Upper lobe of left lung (tissue), 6 donors: ENCODE results near the gene PDE7B. TPM values are rescaled to one million over a fixed set of nuclear protein-coding genes. Genes with fewer than 3 reads are reported as not detected.

Experiments used
- ATAC-seq, 2 donors: fragments of 200-7000 bp; cut with Tn5 transposase; one replicate each; pipeline ENCODE4 v1.9.1; 2022; ENCODE audit warnings: mild to moderate bottlenecking in 2 of 2, moderate library complexity in 2 of 2; ENCODE audit not compliant: low FRiP score in 2 of 2
- DNase-seq, 2 donors: peaks; one replicate each; pipeline ENCODE4 v3.0.0-alpha.2; 2019 to 2020
- H3K27ac ChIP-seq, 4 donors: fragments of 200-600 bp; sonication (generic); one replicate each; pipeline ENCODE4 v1.5.1; 2016 to 2019
- H3K27me3 ChIP-seq, 4 donors: fragments of 200-600 bp; sonication (generic); one replicate each; pipeline ENCODE4 v1.5.1; 2017 to 2019
- H3K36me3 ChIP-seq, 4 donors: fragments of 200-600 bp; sonication (generic); one replicate each; pipeline ENCODE4 v1.5.1; 2016 to 2019
- H3K4me1 ChIP-seq, 4 donors: fragments of 200-600 bp; sonication (generic); one replicate each; pipeline ENCODE4 v1.5.1; 2018 to 2019
- H3K4me3 ChIP-seq, 4 donors: fragments of 200-600 bp; sonication (generic); one replicate each; pipeline ENCODE4 v1.5.1; 2017 to 2019; ENCODE audit warnings: mild to moderate bottlenecking in 2 of 4, moderate library complexity in 1 of 4
- H3K9me3 ChIP-seq, 4 donors: fragments of 200-600 bp; sonication (generic); one replicate each; pipeline ENCODE4 v1.5.1; 2018 to 2019
- CTCF ChIP-seq, 6 experiments: fragments of 450-650 bp in 4 of 6; fragments of 200-600 bp in 2 of 6; sonication (generic) in 2 of 6; IDR thresholded peaks; one replicate each; pipeline ENCODE4 v1.5.1; 2016 to 2019; ENCODE audit warnings: antibody characterized with exemption in 6 of 6
- EP300 ChIP-seq, 4 donors: sonication (generic); formaldehyde crosslinking; IDR thresholded peaks; one replicate each; pipeline ENCODE4 v1.5.1; 2017; ENCODE audit warnings: antibody characterized with exemption in 4 of 4, control low read depth in 2 of 4
- POLR2A ChIP-seq, 4 donors: fragments of 450-650 bp; IDR thresholded peaks; one replicate each; pipeline ENCODE4 v1.5.1; 2016 to 2017; ENCODE audit warnings: antibody characterized with exemption in 4 of 4, mild to moderate bottlenecking in 2 of 4
- POLR2AphosphoS5 ChIP-seq, 2 donors: sonication (generic); formaldehyde crosslinking; IDR thresholded peaks; one replicate each; pipeline ENCODE4 v1.5.1; 2017; ENCODE audit warnings: antibody characterized with exemption in 2 of 2
- WGBS, 2 donors: methylation state at CpG; one replicate each; pipeline ENCODE4 v1.1.5; 2017 to 2018; 5-methylcytosine and 5-hydroxymethylcytosine counted together
- total RNA-seq, 6 donors: library from RNA; depleted of rRNA in 4 of 6; stranded (reverse); fragments of >200 nt in 4 of 6; gene quantifications; one replicate each; pipeline versions ENCODE4 v1.1.0 to v1.2.1, GENCODE V29; 2016 to 2021
- donor health status: DM: no; HTN: no; CAD: no; lungs with moderate emphysema.
- donor health status: DM: no; HTN: yes; CAD: no; lungs with severe emphysema.

Gene PDE7B
- total RNA-seq, 6 donors from 2014 or later: 1.0 to 4.4 (median 2.6) TPM

GRCh38 chr6:136020691-136021090 lies 169.2 kb downstream of the PDE7B start:
- no peak for ATAC-seq
- no peak for DNase-seq
- H3K9me3 ChIP-seq: no peaks in the 10 kb centered on the region
- H3K4me3 ChIP-seq: no peak overlapping the region
- H3K4me1 ChIP-seq: no peaks in the 10 kb centered on the region
- 85 to 91% methylated on average over 2 of the region's 2 CpGs for WGBS, 2 donors
- TF ChIP-seq POLR2AphosphoS5 (IDR thresholded peaks at IDR 0.05): no peak
- TF ChIP-seq CTCF (IDR thresholded peaks at IDR 0.05): no peak
- no peak for TF ChIP-seq EP300 (IDR thresholded peaks at IDR 0.05)
- TF ChIP-seq POLR2A (IDR thresholded peaks at IDR 0.05): no peak
- H3K27me3 ChIP-seq: no peaks in the 10 kb centered on the region
- no peaks in the 10 kb centered on the region for H3K36me3 ChIP-seq
- no peak overlapping the region for H3K27ac ChIP-seq

- H3K4me1 ChIP-seq: no peaks in the 10 kb centered on the region
- H3K4me3 ChIP-seq: no peak overlapping the region
- DNase-seq (no peak), ATAC-seq (no peak)
- no peaks in the 10 kb centered on the region for H3K27me3 ChIP-seq
- TF ChIP-seq POLR2AphosphoS5 (IDR thresholded peaks at IDR 0.05) (no peak), POLR2A (IDR thresholded peaks at IDR 0.05) (no peak), CTCF (IDR thresholded peaks at IDR 0.05) (no peak), EP300 (IDR thresholded peaks at IDR 0.05) (no peak)
- no peaks in the 10 kb centered on the region for H3K9me3 ChIP-seq
- no peaks in the 10 kb centered on the region for H3K36me3 ChIP-seq
- WGBS, 2 donors: 75 to 85% methylated on average over 3 of the region's 3 CpGs
- H3K27ac ChIP-seq: no peak overlapping the region
Measured at GRCh38 chr6:136022224-136022874, 170.8 kb downstream of the PDE7B start.

GRCh38 chr6:136024711-136025110 lies 173.2 kb downstream of the PDE7B start:
- no peak for TF ChIP-seq POLR2A (IDR thresholded peaks at IDR 0.05)
- no peak for TF ChIP-seq CTCF (IDR thresholded peaks at IDR 0.05)
- TF ChIP-seq EP300 (IDR thresholded peaks at IDR 0.05): no peak
- TF ChIP-seq POLR2AphosphoS5 (IDR thresholded peaks at IDR 0.05): no peak
- H3K27me3 ChIP-seq: no peaks in the 10 kb centered on the region
- no peaks in the 10 kb centered on the region for H3K9me3 ChIP-seq
- H3K4me1 ChIP-seq: no peaks in the 10 kb centered on the region
- DNase-seq: no peak
- no peak overlapping the region for H3K4me3 ChIP-seq
- 75 to 76% methylated on average over 4 of the region's 4 CpGs for WGBS, 2 donors
- ATAC-seq: no peak
- H3K36me3 ChIP-seq: no peaks in the 10 kb centered on the region
- H3K27ac ChIP-seq: no peak overlapping the region

GRCh38 chr6:136025736-136026135 lies 174.2 kb downstream of the PDE7B start:
- TF ChIP-seq POLR2AphosphoS5 (IDR thresholded peaks at IDR 0.05) (no peak), CTCF (IDR thresholded peaks at IDR 0.05) (no peak), POLR2A (IDR thresholded peaks at IDR 0.05) (no peak), EP300 (IDR thresholded peaks at IDR 0.05) (no peak)
- ATAC-seq (no peak), DNase-seq (no peak)
- no peak overlapping the region for H3K4me3 ChIP-seq
- WGBS, 2 donors: 67 to 71% methylated on average over 2 of the region's 2 CpGs
- no peaks in the 10 kb centered on the region for H3K27me3 ChIP-seq
- H3K9me3 ChIP-seq: no peaks in the 10 kb centered on the region
- H3K27ac ChIP-seq: no peak overlapping the region
- H3K36me3 ChIP-seq: no peaks in the 10 kb centered on the region
- H3K4me1 ChIP-seq: no peaks in the 10 kb centered on the region

GRCh38 chr6:136030131-136030530 lies 178.6 kb downstream of the PDE7B start:
- H3K4me1 ChIP-seq: peaks cover 0 to 2% (median under 1%) of the 10 kb centered on the region in 4 donors
- H3K27me3 ChIP-seq: no peaks in the 10 kb centered on the region
- ATAC-seq: no peak
- TF ChIP-seq POLR2AphosphoS5 (IDR thresholded peaks at IDR 0.05): no peak
- DNase-seq: no peak
- H3K4me3 ChIP-seq: no peak overlapping the region
- H3K27ac ChIP-seq: no peak overlapping the region
- WGBS, 2 donors: 88% methylated on average over 3 of the region's 3 CpGs
- no peaks in the 10 kb centered on the region for H3K9me3 ChIP-seq
- no peaks in the 10 kb centered on the region for H3K36me3 ChIP-seq
